HepG2 (cell line): ENCODE measurements around the gene C11orf91. TPM values are rescaled to one million over a fixed set of nuclear protein-coding genes. Genes with fewer than 3 reads are reported as not detected.

ENCODE experiments used
- ATAC-seq: fragments of 200-7000 bp; cut with Tn5 transposase; 3 replicates; pipeline ENCODE4 v1.9.1; 2020; ENCODE audit warnings: mild to moderate bottlenecking, moderate library complexity
- BruUV-seq: library from RNA; stranded (reverse); fragments of 400-500 nt; replicated peaks from 2 replicates; lab custom pipeline; 2021; lab: Mats Ljungman, UMichigan
- CTCF ChIA-PET: fragments of 300-600 bp; formaldehyde crosslinking; extraction: SDS; loops from one replicate; lab custom pipeline; 2021; ENCODE audit warnings: low total read pairs, inconsistent platforms, low intra/inter-chr PET ratio; lab: Yijun Ruan, JAX
- POLR2A ChIA-PET: fragments of 350-600 bp; sonication (Branson Sonifier 250); formaldehyde crosslinking; loops from one replicate; lab custom pipeline; 2020; ENCODE audit warnings: antibody characterized with exemption, inconsistent platforms; lab: Yijun Ruan, JAX
- DNase-seq: peaks from one replicate; pipeline ENCODE4 v3.0.0-alpha.2; 2015; ENCODE audit warnings: low spot score
- FAIRE-seq: peaks from 3 replicates; lab custom pipeline; 2011; peaks lifted over from hg19 to GRCh38; lab: Jason Lieb, UNC
- H2AFZ ChIP-seq: one replicate; pipeline ENCODE4 v1.6.1; 2011; ENCODE audit warnings: low read length, inconsistent platforms
- H3K27ac ChIP-seq: fragments of 300-600 bp; 3 replicates; pipeline ENCODE4 v1.8.0; 2011; ENCODE audit warnings: mixed run types, mild to moderate bottlenecking, mixed read lengths, low read length, inconsistent platforms; ENCODE audit not compliant: insufficient read depth; ENCODE audit errors: extremely low read length
- H3K27me3 ChIP-seq, 2 experiments: fragments of 200-600 bp in 1 of 2; 2 replicates in 1 of 2; 3 replicates in 1 of 2; pipeline versions ENCODE4 v1.6.0 to v1.8.0; 2011; ENCODE audit warnings: low read length in 2 of 2, mild to moderate bottlenecking in 2 of 2, moderate library complexity in 2 of 2, inconsistent platforms in 1 of 2; ENCODE audit not compliant: insufficient read depth in 2 of 2, control insufficient read depth in 1 of 2
- H3K36me3 ChIP-seq, 2 experiments: fragments of 200-600 bp in 1 of 2; replicated peaks in 1 of 2; 2 replicates in 1 of 2; 3 replicates in 1 of 2; pipeline versions ENCODE4 v1.5.1 to v1.8.0; 2011; ENCODE audit warnings: low read length in 2 of 2, inconsistent platforms in 1 of 2; ENCODE audit not compliant: insufficient read depth in 2 of 2, control insufficient read depth in 1 of 2
- H3K4me1 ChIP-seq: 2 replicates; pipeline ENCODE4 v1.5.1; 2012; ENCODE audit warnings: low read length, inconsistent platforms; ENCODE audit not compliant: insufficient read depth
- H3K4me2 ChIP-seq: 2 replicates; pipeline ENCODE4 v1.6.0; 2011; ENCODE audit warnings: low read depth, low read length, inconsistent platforms
- H3K4me3 ChIP-seq, 3 experiments: fragments of 200-600 bp in 1 of 3; sonication (generic), shearing (Covaris generic) in 1 of 3; replicated peaks in 1 of 3; 2 replicates each; pipeline ENCODE4 v1.5.1; 2011 to 2016; ENCODE audit warnings: low read length in 3 of 3, inconsistent platforms in 2 of 3, low read depth in 2 of 3, mild to moderate bottlenecking in 2 of 3, control low read depth in 1 of 3, mixed read lengths in 1 of 3; ENCODE audit not compliant: insufficient read depth in 1 of 3
- H3K79me2 ChIP-seq: one replicate; pipeline ENCODE4 v1.6.1; 2011; ENCODE audit warnings: low read length, inconsistent platforms; ENCODE audit not compliant: insufficient read depth
- H3K9ac ChIP-seq: 2 replicates; pipeline ENCODE4 v1.6.0; 2011; ENCODE audit warnings: mild to moderate bottlenecking, low read depth, low read length, inconsistent platforms; ENCODE audit not compliant: insufficient read depth
- H3K9me3 ChIP-seq: 2 replicates; pipeline ENCODE4 v1.5.1; 2012; ENCODE audit warnings: mild to moderate bottlenecking, low read length
- H4K20me1 ChIP-seq: 2 replicates; pipeline ENCODE4 v1.6.0; 2011; ENCODE audit warnings: inconsistent platforms, mild to moderate bottlenecking, low read length, moderate library complexity; ENCODE audit not compliant: insufficient read depth
- ARID5B ChIP-seq: IDR thresholded peaks from 2 replicates; pipeline ENCODE4 v1.4.0; 2020; ENCODE audit warnings: mild to moderate bottlenecking, missing genetic modification reagents
- GATAD2A ChIP-seq: IDR thresholded peaks from 2 replicates; pipeline ENCODE4 v1.6.1; 2016
- LCORL ChIP-seq, 2 experiments: fragments of 450-650 bp in 1 of 2; sonication (generic) in 1 of 2; formaldehyde crosslinking in 1 of 2; IDR thresholded peaks; 2 replicates each; pipeline versions ENCODE4 v1.5.0 to v1.6.1; 2017 to 2020; ENCODE audit warnings: antibody characterized with exemption in 1 of 2, missing genetic modification reagents in 1 of 2
- PRDM15 ChIP-seq: sonication (generic); formaldehyde crosslinking; IDR thresholded peaks from 2 replicates; pipeline ENCODE4 v1.4.0; 2020; ENCODE audit warnings: missing genetic modification reagents
- SOX5 ChIP-seq: IDR thresholded peaks from 2 replicates; pipeline ENCODE4 v1.6.1; 2016; ENCODE audit warnings: borderline replicate concordance
- SOX6 ChIP-seq, 2 experiments: fragments of 450-650 bp in 1 of 2; sonication (generic) in 1 of 2; formaldehyde crosslinking in 1 of 2; IDR thresholded peaks; 2 replicates each; pipeline versions ENCODE4 v1.4.0 to v1.6.1; 2017 to 2020; ENCODE audit warnings: antibody characterized with exemption in 1 of 2, mild to moderate bottlenecking in 1 of 2, missing genetic modification reagents in 1 of 2
- THAP8 ChIP-seq: sonication (generic); formaldehyde crosslinking; IDR thresholded peaks from 2 replicates; pipeline ENCODE4 v1.5.1; 2020; ENCODE audit warnings: missing genetic modification reagents, mild to moderate bottlenecking, borderline replicate concordance
- ZFP37 ChIP-seq: sonication (generic); formaldehyde crosslinking; IDR thresholded peaks from 2 replicates; pipeline ENCODE4 v1.4.0; 2020; ENCODE audit warnings: missing genetic modification reagents, borderline replicate concordance
- ZNF12 ChIP-seq: sonication (generic); formaldehyde crosslinking; IDR thresholded peaks from 2 replicates; pipeline ENCODE4 v1.5.0; 2020; ENCODE audit warnings: missing genetic modification reagents
- ZNF710 ChIP-seq: sonication (generic); formaldehyde crosslinking; IDR thresholded peaks from 2 replicates; pipeline ENCODE4 v1.5.0; 2020; ENCODE audit warnings: mild to moderate bottlenecking, missing genetic modification reagents, borderline replicate concordance
- WGBS: methylation state at CpG from one replicate; pipeline ENCODE4 v1.1.6; 2017; ENCODE audit warnings: low lambda C conversion rate; 5-methylcytosine and 5-hydroxymethylcytosine counted together
- in situ Hi-C: cut with HindIII; loops from 2 replicates; pipeline ENCODE4 v1.10.0; 2017; ENCODE audit warnings: low pct_unique_long_range_greater_than_20kb; ENCODE audit not compliant: extremely low pct_ligation_motif_present
- intact Hi-C: fragments of 100-400 bp; cut with micrococcal nuclease; formaldehyde crosslinking; loops from one replicate; pipeline ENCODE4 v1.10.0; 2022; ENCODE audit not compliant: unreplicated experiment
- polyA plus RNA-seq, 8 experiments: library from polyadenylated mRNA; depleted of rRNA in 3 of 8; stranded (reverse) in 7 of 8; unstranded in 1 of 8; fragments of >200 nt; fragmentation: Illumina TruSeq in 4 of 8; extraction: Trizol in 4 of 8; gene quantifications; 2 replicates each; pipeline versions ENCODE4 v1.2.1 to v1.2.3, GENCODE V29; 2011 to 2016; ENCODE audit warnings: low read depth in 4 of 8, missing spikeins in 1 of 8, mixed read lengths in 1 of 8; ENCODE audit not compliant: insufficient read depth in 1 of 8
- total RNA-seq, 5 experiments: library from RNA; depleted of rRNA; stranded (reverse); fragments of >200 nt; fragmentation: Illumina TruSeq; extraction: Trizol; gene quantifications; 2 replicates each; pipeline ENCODE4 v1.2.3, GENCODE V29; 2016; ENCODE audit warnings: low read depth in 1 of 5

C11orf91 gene
- total and polyA plus RNA-seq, 2 of the 13 experiments (the other 11 are each of a cell fraction or from before 2014, with no cell fraction given): 0.35 TPM; not detected in 1

GRCh38 chr11:33706966-33707365 is 6.3 kb upstream of the C11orf91 start (continued):
- no peak for TF ChIP-seq THAP8
- TF ChIP-seq LCORL (IDR thresholded peaks at IDR 0.05): no peak
- TF ChIP-seq LCORL (CRISPR knock-in tag; IDR thresholded peaks at IDR 0.05): no peak
- TF ChIP-seq ZFP37: no peak
- TF ChIP-seq ZNF12 (CRISPR knock-in tag): peak; percentile 94
- no peak for TF ChIP-seq ZNF710 (CRISPR knock-in tag)

DNA sequence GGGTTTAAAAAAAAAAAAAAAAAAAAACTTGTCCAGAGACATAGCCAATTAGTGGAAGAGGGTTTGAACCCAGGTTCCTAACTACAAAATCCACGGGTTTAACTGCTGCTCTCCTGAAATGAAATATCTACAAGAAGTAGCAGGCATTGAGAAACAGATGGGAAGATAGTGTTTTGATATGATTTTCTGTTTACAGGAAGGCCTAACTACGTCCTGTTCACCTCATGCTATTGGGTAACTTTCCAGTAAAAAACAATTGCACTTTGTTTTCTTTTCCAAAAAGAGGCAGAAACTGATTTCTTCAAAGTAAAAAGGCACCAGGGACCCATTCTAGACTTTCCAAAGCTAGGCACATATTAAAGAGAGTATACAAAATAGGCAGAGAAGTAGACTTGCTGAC is 5.9 kb upstream of the C11orf91 start:
- intact Hi-C loops (no loop called here), in situ Hi-C loops (no loop called here)
- H2AFZ ChIP-seq: no peak overlapping the region
- peaks cover 2 to 17% of the 10 kb centered on the region in 2 experiments; a peak in 4 of 5 replicates for H3K36me3 ChIP-seq
- 34% methylated on average over 2 of the region's 2 CpGs for WGBS
- no peaks in the 10 kb centered on the region for H3K9me3 ChIP-seq
- no peak overlapping the region for H3K4me3 ChIP-seq
- POLR2A ChIA-PET: interaction anchor here (0.9 to 2.3 kb wide), 3 partner anchors 9 to 30 kb away, joined by 3 to 14 read pairs (median 5); partner anchors contain the start of gene CD59
- H3K9ac ChIP-seq: no peak overlapping the region
- peak overlapping the region; percentile 58 for H3K27ac ChIP-seq
- peak overlapping the region; percentile 52 for H3K4me2 ChIP-seq
- H3K79me2 ChIP-seq: no peaks in the 10 kb centered on the region
- no peaks in the 10 kb centered on the region; the same call in 1 of the 2 replicates for H4K20me1 ChIP-seq
- BruUV-seq: no TSS peak
- CTCF ChIA-PET: interaction anchor here (0.6 kb wide), 1 partner anchor 164 kb away, joined by 3 read pairs; no protein-coding TSS in a partner anchor
- H3K27me3 ChIP-seq: no peaks in the 10 kb centered on the region
- ATAC-seq: no peak
- peaks cover 68% of the 10 kb centered on the region for H3K4me1 ChIP-seq
- FAIRE-seq: no peak
- no peak for DNase-seq
- TF ChIP-seq SOX6 (IDR thresholded peaks at IDR 0.05) (no peak), SOX6 (CRISPR knock-in tag; IDR thresholded peaks at IDR 0.05) (peak; percentile 33; the same call in 1 of the 2 replicates), GATAD2A (CRISPR knock-in tag) (peak; percentile 45; the same call in 1 of the 2 replicates), PRDM15 (CRISPR knock-in tag) (no peak), SOX5 (CRISPR knock-in tag) (peak; percentile 64; the same call in 1 of the 2 replicates), ARID5B (CRISPR knock-in tag) (peak; percentile 16; the same call in 1 of the 2 replicates)
